Renal cortical epithelial cell (primary cell): ENCODE measurements around the gene KCNK1. TPM values are rescaled to one million over a fixed set of nuclear protein-coding genes. Genes with fewer than 3 reads are reported as not detected.
A peak's percentile ranks its signal among the peaks of the same experiment; 100 is the strongest.

Experiments
- DNase-seq: peaks from one replicate; pipeline ENCODE4 v3.0.0-alpha.2; 2011; ENCODE audit warnings: low read depth
- total RNA-seq: library from RNA; depleted of rRNA; stranded (reverse); fragments of >200 nt; gene quantifications from 2 replicates; pipeline ENCODE4 v1.2.3, GENCODE V29; 2014

KCNK1 gene
- total RNA-seq, 1 donor from 2014 or later: 11.2 TPM

- no peak for DNase-seq
Measured at GRCh38 chr1:233636503-233636877, 22.6 kb downstream of the KCNK1 start.

GRCh38 chr1:233638513-233638912, 24.6 kb downstream of the KCNK1 start:
- DNase-seq: no peak

- peak; percentile 55 for DNase-seq
Measured at GRCh38 chr1:233639611-233640010, 25.7 kb downstream of the KCNK1 start.

GRCh38 chr1:233640179-233640578, 26.3 kb downstream of the KCNK1 start:
- DNase-seq: no peak

- no peak for DNase-seq
Measured at GRCh38 chr1:233641029-233641428, 27.1 kb downstream of the KCNK1 start.

- DNase-seq: peak; percentile 62
Measured at GRCh38 chr1:233647073-233647472, 33.2 kb downstream of the KCNK1 start.

- DNase-seq: no peak
Measured at GRCh38 chr1:233647636-233648035, 33.7 kb downstream of the KCNK1 start.

- DNase-seq: no peak
Measured at GRCh38 chr1:233651061-233651460, 37.2 kb downstream of the KCNK1 start.

GRCh38 chr1:233651563-233652233, 37.8 kb downstream of the KCNK1 start:
- no peak for DNase-seq

- DNase-seq: peak; percentile 40
Measured at GRCh38 chr1:233652526-233652925, 38.6 kb downstream of the KCNK1 start.

- peak; percentile 22 for DNase-seq
Measured at GRCh38 chr1:233654658-233655280, 40.9 kb downstream of the KCNK1 start.

GRCh38 chr1:233655301-233655740, 41.4 kb downstream of the KCNK1 start:
- DNase-seq: no peak

- no peak for DNase-seq
Measured at GRCh38 chr1:233656032-233656635, 42.2 kb downstream of the KCNK1 start.

GRCh38 chr1:233656687-233657086, 42.8 kb downstream of the KCNK1 start:
- DNase-seq: no peak

GRCh38 chr1:233657466-233657865, 43.6 kb downstream of the KCNK1 start:
- DNase-seq: no peak

- no peak for DNase-seq
Measured at GRCh38 chr1:233659495-233659894, 45.6 kb downstream of the KCNK1 start.

- no peak for DNase-seq
Measured at GRCh38 chr1:233661376-233662159, 47.7 kb downstream of the KCNK1 start.

GRCh38 chr1:233662575-233663304, 48.8 kb downstream of the KCNK1 start:
- no peak for DNase-seq

- DNase-seq: peak; percentile 19
Measured at GRCh38 chr1:233664253-233664652, 50.3 kb downstream of the KCNK1 start.

GRCh38 chr1:233664804-233665574, 51.1 kb downstream of the KCNK1 start:
- no peak for DNase-seq
